ENCODE measurements around the gene LINGO3. TPM values are rescaled to one million over a fixed set of nuclear protein-coding genes. Genes with fewer than 3 reads are reported as not detected.

The LINGO3 gene
- total and polyA plus RNA-seq, 2 of the 8 experiments (the other 6 are each of a cell fraction or from before 2014, with no cell fraction given) = 0.59 TPM; not detected in 1

DNA sequence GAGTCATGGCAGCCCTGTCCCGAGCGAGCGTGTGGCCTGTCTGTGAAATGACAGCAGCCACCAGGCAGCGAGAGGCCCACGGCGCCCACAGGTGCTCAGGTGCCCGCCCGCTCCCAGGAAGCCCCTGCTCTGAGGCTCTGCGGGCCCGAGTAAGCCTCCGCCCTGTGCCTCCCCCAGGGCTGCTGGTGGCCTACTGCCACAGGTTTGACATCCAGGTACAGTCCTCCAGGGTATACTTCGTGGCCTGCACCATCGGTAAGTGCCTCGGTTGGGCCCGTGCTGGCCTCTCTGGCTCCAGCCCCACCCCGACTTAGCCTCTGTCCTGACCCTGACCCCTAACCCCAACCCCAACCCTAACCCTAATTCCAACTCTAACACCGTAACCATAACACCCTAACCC is 37.1 kb upstream of the LINGO3 start:
- Histone ChIP-seq H4K5ac (ENCODE audit: insufficient read length, low read depth, low read length) (no peak overlapping the region), H3K4ac (replicated peaks; ENCODE audit: insufficient read length, low read depth, low read length) (no peak overlapping the region), H3K23me2 (ENCODE audit: low read depth, low read length) (no peaks in the 10 kb centered on the region), H3K4me3 (ENCODE audit: extremely low read depth in 1 of 4, insufficient read depth in 2 of 4, low read depth in 3 of 4, low read length in 4 of 4) (no peak overlapping the region), H2BK20ac (ENCODE audit: low read length) (no peak overlapping the region), H3K9me3 (ENCODE audit: insufficient read depth in 2 of 2, low read depth in 1 of 2, low read length in 1 of 2) (no peaks in the 10 kb centered on the region), H3K4me1 (replicated peaks in 1 of 4; ENCODE audit: control insufficient read depth in 3 of 4, insufficient read depth in 4 of 4, low read length in 3 of 4) (no peaks in the 10 kb centered on the region), H4K91ac (replicated peaks; ENCODE audit: insufficient read length, low read length) (no peak overlapping the region), H3K14ac (ENCODE audit: insufficient read length) (no peak overlapping the region), H3K79me1 (ENCODE audit: low read depth, low read length) (no peaks in the 10 kb centered on the region), H2AK5ac (ENCODE audit: low read depth, low read length) (no peak overlapping the region), H3K27me3 (replicated peaks in 1 of 4; ENCODE audit: control insufficient read depth in 3 of 4, extremely low read depth in 1 of 4, insufficient read depth in 3 of 4, low read length in 3 of 4) (no peaks in the 10 kb centered on the region), H3K4me2 (ENCODE audit: insufficient read depth in 1 of 2, low read depth in 2 of 2, low read length in 2 of 2) (no peak overlapping the region), H2BK12ac (ENCODE audit: low read depth, low read length) (no peak overlapping the region), H3K56ac (replicated peaks; ENCODE audit: insufficient read length, low read depth, low read length) (no peak overlapping the region), H3K23ac (ENCODE audit: insufficient read length) (no peak overlapping the region), H2BK120ac (replicated peaks; ENCODE audit: low read depth, low read length) (no peak overlapping the region), H3K79me2 (ENCODE audit: control insufficient read depth in 1 of 2, insufficient read depth in 2 of 2, low read length in 2 of 2) (no peaks in the 10 kb centered on the region), H4K20me1 (replicated peaks in 1 of 2; ENCODE audit: control insufficient read depth in 1 of 2, insufficient read depth in 2 of 2, low read length in 2 of 2) (peaks cover 0 to 5% of the 10 kb centered on the region in 2 experiments), H2AFZ (ENCODE audit: low read length) (no peak overlapping the region), H3K18ac (ENCODE audit: extremely low read depth, low read length) (no peak overlapping the region), H3K9ac (replicated peaks in 1 of 4; ENCODE audit: extremely low read depth in 1 of 4, low read depth in 3 of 4, low read length in 3 of 4) (no peak overlapping the region), H2BK5ac (ENCODE audit: low read depth, low read length) (no peak overlapping the region), H3K27ac (ENCODE audit: low read depth, low read length) (no peak overlapping the region), H2BK15ac (ENCODE audit: low read length) (no peak overlapping the region), H3K36me3 (ENCODE audit: control insufficient read depth in 2 of 4, insufficient read depth in 4 of 4, low read length in 3 of 4) (peaks cover 2 to 12% (median 7%) of the 10 kb centered on the region in 4 experiments; a peak in 3 of 8 replicates), H4K8ac (ENCODE audit: extremely low read depth, insufficient read depth, low read length) (no peak overlapping the region)
- ChIA-PET POLR2A (ENCODE audit: partially characterized antibody) (interaction anchor here (1.5 kb wide), 1 partner anchor 20 kb away, joined by 3 read pairs; no protein-coding TSS in a partner anchor), CTCF (ENCODE audit: partially characterized antibody) (interaction anchor here (0.6 kb wide), 1 partner anchor 47 kb away, joined by 3 read pairs; no protein-coding TSS in a partner anchor)
- 100% methylated on average over 15 of the region's 17 CpGs; no CpG with 5 or more reads in 1 of the 2 experiments for WGBS, 2 experiments (ENCODE audit: extremely low coverage in 1 of 2, insufficient coverage in 1 of 2, insufficient read length in 1 of 2, insufficient replicate concordance in 2 of 2, low coverage in 1 of 2, low lambda C conversion rate in 2 of 2, missing lambda C conversion rate in 1 of 2)
- DNase-seq (ENCODE audit: low read depth in 1 of 2, low spot score in 2 of 2) = no peak
- no peak for FAIRE-seq
- no peak for TF ChIP-seq TAF1 (IDR thresholded peaks at IDR 0.05; ENCODE audit: low read depth, low read length)
